ENCODE results near the gene EPOP. TPM values are rescaled to one million over a fixed set of nuclear protein-coding genes. Genes with fewer than 3 reads are reported as not detected.

The EPOP gene
- total RNA-seq, 1 experiment from 2014 or later: 12.6 TPM

DNA sequence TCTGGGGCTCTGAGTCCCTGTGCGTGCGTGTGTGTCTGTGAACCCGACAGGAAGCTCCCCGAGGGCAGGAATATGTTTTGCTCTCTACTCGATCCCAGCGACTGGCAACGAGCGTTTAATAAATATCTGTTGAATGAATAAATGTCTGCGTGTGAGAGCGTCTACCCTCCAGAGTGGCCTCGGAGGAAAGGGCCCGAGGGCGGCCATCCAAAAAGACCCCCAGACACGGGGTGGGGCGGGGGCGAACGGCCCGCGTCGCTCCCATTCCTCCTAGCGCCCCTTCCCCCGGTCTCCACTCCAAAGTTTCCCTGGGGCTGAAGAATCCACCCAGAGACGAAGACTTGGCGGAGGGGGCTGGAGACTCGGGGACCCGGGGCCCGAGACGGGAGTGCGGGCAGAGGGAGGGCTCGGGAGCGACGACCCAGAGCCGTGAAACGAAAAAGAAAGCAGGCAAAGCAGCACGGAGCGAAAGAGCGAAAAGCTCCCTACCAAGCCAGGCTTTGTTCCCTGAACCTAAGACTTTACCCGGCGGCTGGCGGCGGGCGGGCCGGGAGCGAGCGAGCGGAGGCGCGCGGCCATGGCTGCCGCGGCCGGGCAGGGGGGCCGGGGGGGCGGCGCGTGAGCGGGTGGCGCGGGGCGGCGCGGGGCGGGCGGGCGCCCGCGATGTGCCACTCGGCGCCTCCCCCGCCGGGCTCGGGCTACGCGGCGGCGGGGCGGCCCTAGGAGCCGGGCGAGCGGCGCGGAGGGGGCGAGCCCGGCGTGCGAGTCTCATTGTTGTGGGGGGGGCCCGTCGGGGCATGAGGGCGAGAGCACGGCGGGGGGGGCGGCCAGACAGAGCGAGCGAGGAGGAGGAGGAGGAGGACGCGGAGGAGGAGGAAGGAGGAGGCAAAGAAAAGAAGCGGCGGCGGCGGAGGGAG lies 30.1 kb upstream of the EPOP start, which contains the start of gene MLLT6:
Gene MLLT6, plus strand, starts transcription at position 668 of the 917 bp plus-strand sequence. CDS start 360 bp downstream, outside the sequence.
- POLR2A ChIA-PET (ENCODE audit: unreplicated experiment): no interaction called here
- intact Hi-C loops (cut with micrococcal nuclease): no loop called here
- CTCF ChIA-PET: no interaction called here

DNA sequence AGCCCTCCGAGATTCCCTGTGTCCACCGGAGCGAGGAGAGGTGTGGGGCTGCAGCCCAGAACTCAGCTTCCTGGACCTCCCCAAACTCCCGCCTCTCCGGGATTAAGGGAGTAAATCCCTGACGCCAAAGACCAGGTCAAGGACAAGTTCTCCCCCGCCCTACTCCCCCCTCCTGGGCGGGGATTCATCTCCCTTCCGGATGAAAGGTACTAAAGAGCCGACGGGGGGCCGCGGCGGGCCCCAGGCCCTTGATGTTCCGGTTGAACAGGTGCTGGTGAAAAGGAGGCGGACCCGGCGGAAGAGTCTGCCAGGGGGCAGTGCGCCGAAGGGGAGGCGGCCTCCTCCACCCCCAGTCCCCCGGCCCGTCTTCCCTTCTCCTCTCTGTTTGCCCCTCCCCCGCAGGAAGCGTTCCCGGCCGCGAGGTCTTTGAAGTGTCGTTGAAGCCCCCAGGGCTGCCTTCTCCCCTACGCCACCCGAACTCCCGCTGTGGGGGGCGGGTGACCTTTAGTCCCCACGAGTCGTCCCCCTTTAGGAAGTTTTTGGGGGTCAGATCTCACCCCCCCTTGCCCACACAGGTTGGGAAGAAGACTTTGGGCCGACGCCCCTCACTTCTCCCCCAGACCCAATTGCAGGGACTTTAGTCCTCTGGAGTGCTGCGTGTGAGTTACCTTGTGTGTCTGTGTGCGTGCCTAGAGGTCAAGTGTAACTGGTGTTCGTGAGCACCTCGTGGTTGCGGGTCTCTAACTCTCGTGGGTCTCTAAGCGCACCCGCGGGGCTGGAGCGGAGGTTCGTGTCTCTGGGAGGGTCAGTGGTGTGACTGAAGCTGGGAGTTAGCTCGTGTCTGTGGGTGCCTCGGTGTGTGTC lies 29.2 kb upstream of the EPOP start:
- H3K4me2 ChIP-seq (ENCODE audit: low read length): peak overlapping the region; percentile 95
- CTCF ChIA-PET: no interaction called here
- peaks cover 35% of the 10 kb centered on the region for H3K79me2 ChIP-seq (ENCODE audit: low read length)
- POLR2A ChIA-PET (ENCODE audit: unreplicated experiment): no interaction called here
- no peaks in the 10 kb centered on the region for H4K20me1 ChIP-seq (ENCODE audit: low read length)
- H2AFZ ChIP-seq (ENCODE audit: low read length): peak overlapping the region; percentile 97
- no peaks in the 10 kb centered on the region for H3K9me3 ChIP-seq (ENCODE audit: low read length)
- intact Hi-C loops (cut with micrococcal nuclease): no loop called here
- ATAC-seq (peak; percentile 29), DNase-seq (peak; percentile 88)
- peak overlapping the region; percentile 92 for H3K4me3 ChIP-seq (ENCODE audit: low read length)
- no peaks in the 10 kb centered on the region for H3K36me3 ChIP-seq (ENCODE audit: low read depth, low read length)
- no peaks in the 10 kb centered on the region for H3F3A ChIP-seq (ENCODE audit: low read length, unreplicated experiment)
- H3K27me3 ChIP-seq (ENCODE audit: low read length): no peaks in the 10 kb centered on the region
- BruUV-seq (replicated peaks): no TSS peak
- H3K27ac ChIP-seq (ENCODE audit: low read length): peak overlapping the region; percentile 35; the same call in 1 of the 2 replicates
- no peak for TF ChIP-seq EZH2 (IDR thresholded peaks at IDR 0.05; ENCODE audit: low read length, unreplicated experiment)
- TF ChIP-seq, protein P1, sequence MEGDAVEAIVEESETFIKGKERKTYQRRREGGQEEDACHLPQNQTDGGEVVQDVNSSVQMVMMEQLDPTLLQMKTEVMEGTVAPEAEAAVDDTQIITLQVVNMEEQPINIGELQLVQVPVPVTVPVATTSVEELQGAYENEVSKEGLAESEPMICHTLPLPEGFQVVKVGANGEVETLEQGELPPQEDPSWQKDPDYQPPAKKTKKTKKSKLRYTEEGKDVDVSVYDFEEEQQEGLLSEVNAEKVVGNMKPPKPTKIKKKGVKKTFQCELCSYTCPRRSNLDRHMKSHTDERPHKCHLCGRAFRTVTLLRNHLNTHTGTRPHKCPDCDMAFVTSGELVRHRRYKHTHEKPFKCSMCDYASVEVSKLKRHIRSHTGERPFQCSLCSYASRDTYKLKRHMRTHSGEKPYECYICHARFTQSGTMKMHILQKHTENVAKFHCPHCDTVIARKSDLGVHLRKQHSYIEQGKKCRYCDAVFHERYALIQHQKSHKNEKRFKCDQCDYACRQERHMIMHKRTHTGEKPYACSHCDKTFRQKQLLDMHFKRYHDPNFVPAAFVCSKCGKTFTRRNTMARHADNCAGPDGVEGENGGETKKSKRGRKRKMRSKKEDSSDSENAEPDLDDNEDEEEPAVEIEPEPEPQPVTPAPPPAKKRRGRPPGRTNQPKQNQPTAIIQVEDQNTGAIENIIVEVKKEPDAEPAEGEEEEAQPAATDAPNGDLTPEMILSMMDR (conservative IDR thresholded peaks at IDR 0.05; ENCODE audit: low read depth, low read length): no peak
- no peak for TF ChIP-seq EZH2phosphoT487 (IDR thresholded peaks at IDR 0.05; ENCODE audit: borderline replicate concordance, low read length)
- no peaks in the 10 kb centered on the region for H3K9me2 ChIP-seq (replicated peaks; ENCODE audit: low read length)
- peaks cover 28% of the 10 kb centered on the region for H3K4me1 ChIP-seq (ENCODE audit: insufficient read depth, low read length)
- peak overlapping the region; percentile 80 for H3K9ac ChIP-seq (ENCODE audit: low read length)

More for the DNA sequence above, 30.1 kb upstream of the EPOP start, which contains the start of gene MLLT6:
- Histone ChIP-seq H3K4me3 (ENCODE audit: low read length) (peak within 1 kb of the TSS; percentile 92), H3K79me2 (ENCODE audit: low read length) (peaks cover 35% of the 10 kb centered on the region), H3K4me2 (ENCODE audit: low read length) (peak within 1 kb of the TSS; percentile 96), H2AFZ (ENCODE audit: low read length) (peak within 1 kb of the TSS; percentile 97), H3K27me3 (ENCODE audit: low read length) (no peaks in the 10 kb centered on the region), H3K9me2 (replicated peaks; ENCODE audit: low read length) (no peaks in the 10 kb centered on the region), H3K9me3 (ENCODE audit: low read length) (no peaks in the 10 kb centered on the region), H3F3A (ENCODE audit: low read length, unreplicated experiment) (no peaks in the 10 kb centered on the region), H3K27ac (ENCODE audit: low read length) (peak within 1 kb of the TSS; percentile 36; the same call in 1 of the 2 replicates), H4K20me1 (ENCODE audit: low read length) (no peaks in the 10 kb centered on the region), H3K36me3 (ENCODE audit: low read depth, low read length) (no peaks in the 10 kb centered on the region), H3K4me1 (ENCODE audit: insufficient read depth, low read length) (peaks cover 28% of the 10 kb centered on the region), H3K9ac (ENCODE audit: low read length) (peak within 1 kb of the TSS; percentile 80)
- ATAC-seq (peak; percentile 10), DNase-seq (peak; percentile 63)
- BruUV-seq (replicated peaks): no TSS peak
- TF ChIP-seq, protein P1 (conservative IDR thresholded peaks at IDR 0.05; ENCODE audit: low read depth, low read length): no peak
- TF ChIP-seq EZH2 (IDR thresholded peaks at IDR 0.05; ENCODE audit: low read length, unreplicated experiment) (no peak), EZH2phosphoT487 (IDR thresholded peaks at IDR 0.05; ENCODE audit: borderline replicate concordance, low read length) (no peak)
